Nephron progenitor cell (in vitro differentiated cells): Measurements from ENCODE around the gene KRTAP20-2.

Experiments
- DNase-seq: peaks from one replicate; pipeline ENCODE4 v3.0.0; 2021
- H3K27ac Mint-ChIP-seq: 2 replicates; pipeline ENCODE4 v1.8.0; 2021; ENCODE audit warnings: mild to moderate bottlenecking, moderate library complexity, mixed read lengths
- H3K27me3 Mint-ChIP-seq: 2 replicates; pipeline ENCODE4 v1.8.0; 2021; ENCODE audit warnings: mild to moderate bottlenecking, low read depth, mixed read lengths; ENCODE audit not compliant: poor library complexity
- H3K36me3 Mint-ChIP-seq: 2 replicates; pipeline ENCODE4 v1.8.0; 2021; ENCODE audit warnings: low read depth, mixed read lengths
- H3K4me1 Mint-ChIP-seq: 2 replicates; pipeline ENCODE4 v1.8.0; 2021; ENCODE audit warnings: mixed read lengths
- H3K4me3 Mint-ChIP-seq: 2 replicates; pipeline ENCODE4 v1.8.0; 2021; ENCODE audit warnings: mild to moderate bottlenecking, moderate library complexity, mixed read lengths
- H3K9me3 Mint-ChIP-seq: 2 replicates; pipeline ENCODE4 v1.8.0; 2021; ENCODE audit warnings: mild to moderate bottlenecking, moderate library complexity, mixed read lengths
- CTCF ChIP-seq: fragments of 200-600 bp; sonication (generic); IDR thresholded peaks from 2 replicates; pipeline ENCODE4 v1.5.0; 2021; ENCODE audit warnings: antibody characterized with exemption

KRTAP20-2 gene

GRCh38 chr21:30612132-30612531 is 22.9 kb upstream of the KRTAP20-2 start:
- Mint-ChIP-seq H3K36me3 (no peaks in the 10 kb centered on the region), H3K4me1 (no peaks in the 10 kb centered on the region), H3K4me3 (no peak overlapping the region), H3K9me3 (peaks cover 29% of the 10 kb centered on the region), H3K27me3 (peaks cover 4% of the 10 kb centered on the region), H3K27ac (no peak overlapping the region)
- DNase-seq = no peak
- no peak for TF ChIP-seq CTCF

DNA sequence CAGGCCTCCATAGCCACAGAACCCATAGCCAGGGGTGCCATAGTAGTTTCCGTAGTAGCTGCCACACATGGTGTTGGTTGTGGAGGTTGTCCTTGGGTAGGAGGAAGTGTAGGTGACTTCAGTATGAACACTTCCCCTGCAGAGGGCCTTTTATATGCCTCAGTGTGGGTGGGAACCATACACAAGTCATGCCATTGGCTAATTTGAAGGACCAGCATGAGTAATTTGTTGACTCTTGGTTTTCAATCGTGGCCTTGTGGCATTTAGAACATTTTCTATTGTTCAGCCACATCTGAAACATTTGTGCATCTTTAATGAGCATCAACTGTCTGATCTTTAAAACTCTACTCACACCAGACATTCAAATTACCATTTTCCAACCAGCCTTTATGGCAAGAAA is 21.2 kb upstream of the KRTAP20-2 start, which contains the start of gene KRTAP6-1:
TSS of gene KRTAP6-1 (minus strand) at position 95 of the 400 bp plus-strand sequence. CDS start at position 69, 26 bp downstream.
- Mint-ChIP-seq H3K4me1 (no peaks in the 10 kb centered on the region), H3K36me3 (no peaks in the 10 kb centered on the region), H3K27me3 (peaks cover 4% of the 10 kb centered on the region), H3K9me3 (peaks cover 17% of the 10 kb centered on the region), H3K27ac (no peak within 1 kb of the TSS), H3K4me3 (no peak within 1 kb of the TSS)
- TF ChIP-seq CTCF = no peak
- no peak for DNase-seq

DNA sequence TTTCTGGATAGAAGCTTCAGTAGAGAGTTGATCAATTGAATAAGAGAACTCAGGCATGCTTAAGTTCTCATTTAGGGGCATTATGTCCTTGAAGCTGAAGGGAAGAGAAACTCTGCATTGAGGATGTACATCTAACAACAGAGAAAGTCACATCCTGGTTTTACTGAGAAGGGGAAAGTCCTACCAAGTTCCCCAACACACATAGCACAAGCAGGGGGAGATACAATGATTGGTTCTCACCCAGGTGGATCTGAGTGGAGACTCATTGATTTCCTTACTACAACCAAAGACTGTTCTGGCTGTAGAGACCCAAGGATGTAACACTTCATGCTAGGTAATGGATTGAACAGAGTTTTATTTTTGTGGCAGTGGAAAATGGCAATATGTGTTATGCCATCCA is 19.8 kb upstream of the KRTAP20-2 start:
- Mint-ChIP-seq H3K27me3 (peaks cover 2% of the 10 kb centered on the region), H3K27ac (no peak overlapping the region), H3K36me3 (no peaks in the 10 kb centered on the region), H3K9me3 (peaks cover 17% of the 10 kb centered on the region), H3K4me3 (no peak overlapping the region), H3K4me1 (no peaks in the 10 kb centered on the region)
- no peak for DNase-seq
- TF ChIP-seq CTCF = no peak

DNA sequence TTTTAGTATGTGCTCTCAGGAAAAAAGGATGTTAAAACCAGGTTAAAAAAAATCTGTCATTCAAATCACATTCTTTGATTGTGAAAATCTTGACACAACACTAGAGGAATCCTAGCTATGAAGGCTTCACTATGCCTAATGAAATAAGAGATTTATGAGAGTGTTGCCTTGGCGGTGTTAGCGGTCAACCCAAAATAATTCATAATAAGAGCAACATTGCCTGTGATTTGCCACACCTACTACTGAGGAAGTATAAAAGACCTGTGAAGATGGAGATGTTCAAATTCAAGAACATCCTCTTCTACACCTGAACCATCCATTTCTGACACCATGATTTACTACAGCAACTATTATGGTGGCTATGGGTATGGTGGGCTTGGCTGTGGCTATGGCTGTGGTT is 18.9 kb upstream of the KRTAP20-2 start, which contains the start of gene KRTAP20-1:
TSS of gene KRTAP20-1 (plus strand) at position 301 of the 400 bp plus-strand sequence. CDS start at position 331, 30 bp downstream.
- DNase-seq = no peak
- Mint-ChIP-seq H3K27me3 (no peaks in the 10 kb centered on the region), H3K9me3 (peaks cover 9% of the 10 kb centered on the region), H3K36me3 (no peaks in the 10 kb centered on the region), H3K4me3 (no peak within 1 kb of the TSS), H3K27ac (no peak within 1 kb of the TSS), H3K4me1 (no peaks in the 10 kb centered on the region)
- no peak for TF ChIP-seq CTCF

- no peak for TF ChIP-seq CTCF
- H3K4me1 Mint-ChIP-seq = no peaks in the 10 kb centered on the region
- peaks cover 17% of the 10 kb centered on the region for H3K9me3 Mint-ChIP-seq
- no peak overlapping the region for H3K27ac Mint-ChIP-seq
- H3K27me3 Mint-ChIP-seq = no peaks in the 10 kb centered on the region
- no peak overlapping the region for H3K4me3 Mint-ChIP-seq
- no peaks in the 10 kb centered on the region for H3K36me3 Mint-ChIP-seq
- DNase-seq = no peak
Observed at GRCh38 chr21:30620080-30620479, 14.9 kb upstream of the KRTAP20-2 start.

- no peaks in the 10 kb centered on the region for H3K27me3 Mint-ChIP-seq
- H3K4me3 Mint-ChIP-seq = no peak within 1 kb of the TSS
- H3K9me3 Mint-ChIP-seq = peaks cover 22% of the 10 kb centered on the region
- no peak within 1 kb of the TSS for H3K27ac Mint-ChIP-seq
- DNase-seq = no peak
- no peak for TF ChIP-seq CTCF
- H3K36me3 Mint-ChIP-seq = no peaks in the 10 kb centered on the region
- H3K4me1 Mint-ChIP-seq = no peaks in the 10 kb centered on the region
Observed at GRCh38 chr21:30620522-30620921, 14.5 kb upstream of the KRTAP20-2 start, which contains the start of gene KRTAP20-4. Gene KRTAP20-4 (plus strand): TSS chr21:30620627.
